Adrenal gland (tissue), 12 donors: Measurements from ENCODE around the gene FNDC11. TPM values are rescaled to one million over a fixed set of nuclear protein-coding genes. Genes with fewer than 3 reads are reported as not detected.

ENCODE experiments used
- DNase-seq, 7 donors: peaks; one replicate each; pipeline ENCODE4 v3.0.0-alpha.2; 2019 to 2020
- H3K27ac ChIP-seq, 5 donors: fragments of 200-600 bp; sonication (generic) in 4 of 5; 1 replicate in 3 of 5; 2 replicates in 2 of 5; pipeline versions ENCODE4 v1.5.1 to v1.8.0; 2016 to 2020; ENCODE audit warnings: mild to moderate bottlenecking in 1 of 5
- H3K27me3 ChIP-seq: fragments of 200-600 bp; 2 replicates; pipeline ENCODE4 v1.8.0; 2021
- H3K36me3 ChIP-seq, 2 donors: fragments of 200-600 bp; replicated peaks in 1 of 2; 1 replicate in 1 of 2; 2 replicates in 1 of 2; pipeline versions ENCODE4 v1.5.1 to v1.8.0; 2018 to 2022
- H3K4me1 ChIP-seq, 2 donors: fragments of 200-600 bp; replicated peaks in 1 of 2; 1 replicate in 1 of 2; 2 replicates in 1 of 2; pipeline versions ENCODE4 v1.5.1 to v1.8.0; 2018 to 2021
- H3K4me3 ChIP-seq, 4 donors: fragments of 200-600 bp; sonication (generic) in 3 of 4; one replicate each; pipeline ENCODE4 v1.5.1; 2016 to 2018
- H3K9me3 ChIP-seq, 3 donors: fragments of 200-600 bp; sonication (generic) in 1 of 3; replicated peaks in 1 of 3; 1 replicate in 2 of 3; 2 replicates in 1 of 3; pipeline versions ENCODE4 v1.5.1 to v1.8.0; 2016 to 2021
- POLR2A ChIP-seq, 2 donors: fragments of 450-650 bp; IDR thresholded peaks; one replicate each; pipeline ENCODE4 v1.6.1; 2017; ENCODE audit warnings: antibody characterized with exemption in 2 of 2, mild to moderate bottlenecking in 2 of 2, moderate library complexity in 1 of 2
- WGBS, 4 donors: extraction: QIAGEN DNeasy Blood & Tissue Kit in 2 of 4; methylation state at CpG; one replicate each; pipeline versions ENCODE4 v1.1.5 to v1.1.7; 2013 to 2017; 5-methylcytosine and 5-hydroxymethylcytosine counted together
- intact Hi-C, 2 donors: fragments of 100-400 bp; cut with DNase I; formaldehyde crosslinking; loops; one replicate each; pipeline versions ENCODE4 v1.14.1 to v1.15.0; 2022 to 2023
- polyA plus RNA-seq, 3 donors: library from polyadenylated mRNA; stranded (reverse); fragments of 200-250 nt in 2 of 3; fragments of 350-450 nt in 1 of 3; fragmentation: Illumina TruSeq in 1 of 3; extraction: RNeasy Lipid Tissue Mini Kit (QIAGEN cat#74804) in 1 of 3; gene quantifications; one replicate each; pipeline ENCODE4 v1.2.3, GENCODE V29; 2013 to 2014
- total RNA-seq, 9 donors: library from RNA; depleted of rRNA in 4 of 9; stranded (reverse); fragments of >200 nt in 4 of 9; fragments of 120-200 nt in 1 of 9; fragmentation: NEBNext Ultra II Directional in 1 of 9; extraction: Animal tissue kit (Norgen Biotek cat#: 25700) in 1 of 9; gene quantifications; one replicate each; pipeline versions ENCODE4 v1.1.0 to v1.2.4, GENCODE V29; 2013 to 2023
- TF ChIP-seq, protein P1 (sequence below), 6 experiments: fragments of 450-650 bp in 4 of 6; fragments of 200-600 bp in 2 of 6; sonication (generic) in 1 of 6; IDR thresholded peaks; 1 replicate in 5 of 6; 2 replicates in 1 of 6; pipeline versions ENCODE4 v1.5.1 to v1.8.0; 2016 to 2021; ENCODE audit warnings: antibody characterized with exemption in 6 of 6, mild to moderate bottlenecking in 2 of 6, moderate library complexity in 1 of 6
- donor health status: healthy with polysubstance abuse.
- donor health status: Bipolar disorder and iron deficiency.
- donor health status: DM: yes; HTN: yes; CAD: no.
- donor health status: DM: no; HTN: no; CAD: no.
- donor health status: DM: no; HTN: no; CAD: no.
- donor health status: DM: yes; HTN: yes; CAD: no.

FNDC11 gene
- total and polyA plus RNA-seq, 12 donors, result 0.20 to 0.83 (median 0.43) TPM; not detected in 4

DNA sequence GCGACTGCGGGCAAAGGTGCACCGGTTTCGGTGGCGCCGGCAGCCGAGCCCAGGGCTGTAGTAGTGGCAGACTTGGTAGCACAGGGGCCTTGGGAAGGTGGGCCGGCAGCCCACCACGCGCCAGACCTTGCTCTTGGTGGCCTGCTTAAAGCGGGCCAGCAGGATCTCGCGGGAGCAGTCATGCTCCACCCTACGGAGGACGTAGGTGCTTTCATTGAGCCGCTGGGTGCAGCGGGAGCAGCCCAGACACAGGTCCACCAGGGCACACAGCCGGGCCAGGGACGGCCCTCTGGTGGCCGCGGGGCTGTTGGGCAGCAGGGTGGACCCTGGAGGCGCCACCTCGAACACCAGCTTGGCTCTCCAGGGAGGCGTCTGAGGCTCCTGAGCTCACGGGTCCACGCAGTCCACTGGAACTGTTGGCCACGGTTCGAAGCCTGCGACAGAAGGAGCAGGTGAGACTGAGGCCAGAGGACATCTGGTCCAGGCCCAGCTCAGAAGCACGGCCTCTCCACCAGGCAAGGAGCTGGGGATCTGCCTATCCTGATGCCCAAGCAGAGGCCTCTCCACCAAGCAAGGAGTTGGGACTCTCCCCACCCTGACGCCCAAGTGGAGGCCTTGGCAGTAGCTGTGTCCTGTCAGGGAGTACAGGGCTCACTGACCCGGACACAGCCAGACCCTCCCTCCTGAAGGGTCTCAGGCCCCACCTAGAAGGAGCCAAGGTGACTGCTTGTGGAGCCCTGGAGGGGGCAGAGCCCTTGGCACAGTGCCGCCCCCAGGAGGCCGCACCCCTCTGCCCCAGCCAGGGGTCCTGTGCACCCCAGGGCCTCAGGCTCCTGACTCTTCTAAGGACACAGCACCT lies 19.1 kb downstream of the FNDC11 start:
- no peaks in the 10 kb centered on the region for H3K27me3 ChIP-seq
- WGBS, 4 donors, result 72 to 100% (median 87%) methylated on average over 8 to 34 of the region's 34 CpGs
- no peaks in the 10 kb centered on the region for H3K9me3 ChIP-seq
- no peaks in the 10 kb centered on the region for H3K36me3 ChIP-seq
- intact Hi-C loops, result no loop called here
- no peak for DNase-seq
- H3K27ac ChIP-seq, result peak overlapping the region in 1 of 5 donors; percentile 85
- TF ChIP-seq, protein P1, sequence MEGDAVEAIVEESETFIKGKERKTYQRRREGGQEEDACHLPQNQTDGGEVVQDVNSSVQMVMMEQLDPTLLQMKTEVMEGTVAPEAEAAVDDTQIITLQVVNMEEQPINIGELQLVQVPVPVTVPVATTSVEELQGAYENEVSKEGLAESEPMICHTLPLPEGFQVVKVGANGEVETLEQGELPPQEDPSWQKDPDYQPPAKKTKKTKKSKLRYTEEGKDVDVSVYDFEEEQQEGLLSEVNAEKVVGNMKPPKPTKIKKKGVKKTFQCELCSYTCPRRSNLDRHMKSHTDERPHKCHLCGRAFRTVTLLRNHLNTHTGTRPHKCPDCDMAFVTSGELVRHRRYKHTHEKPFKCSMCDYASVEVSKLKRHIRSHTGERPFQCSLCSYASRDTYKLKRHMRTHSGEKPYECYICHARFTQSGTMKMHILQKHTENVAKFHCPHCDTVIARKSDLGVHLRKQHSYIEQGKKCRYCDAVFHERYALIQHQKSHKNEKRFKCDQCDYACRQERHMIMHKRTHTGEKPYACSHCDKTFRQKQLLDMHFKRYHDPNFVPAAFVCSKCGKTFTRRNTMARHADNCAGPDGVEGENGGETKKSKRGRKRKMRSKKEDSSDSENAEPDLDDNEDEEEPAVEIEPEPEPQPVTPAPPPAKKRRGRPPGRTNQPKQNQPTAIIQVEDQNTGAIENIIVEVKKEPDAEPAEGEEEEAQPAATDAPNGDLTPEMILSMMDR (IDR thresholded peaks at IDR 0.05), result peak in 1 of 6 experiments; percentile 12
- no peak for TF ChIP-seq POLR2A (IDR thresholded peaks at IDR 0.05)
- peaks cover 5 to 6% of the 10 kb centered on the region in 2 donors for H3K4me1 ChIP-seq
- peak overlapping the region in 3 of 4 donors; percentile 56 to 83 (median 74) for H3K4me3 ChIP-seq

- peak overlapping the region in 3 of 4 donors; percentile 56 to 83 (median 74) for H3K4me3 ChIP-seq
- no peak for DNase-seq
- intact Hi-C loops, result no loop called here
- H3K36me3 ChIP-seq, result no peaks in the 10 kb centered on the region
- peak overlapping the region in 3 of 5 donors; percentile 60 to 85 (median 65) for H3K27ac ChIP-seq
- TF ChIP-seq POLR2A (IDR thresholded peaks at IDR 0.05), result no peak
- TF ChIP-seq, protein P1 (IDR thresholded peaks at IDR 0.05), result no peak
- WGBS, 4 donors, result 0 to 2% (median 1%) methylated on average over 1 to 24 of the region's 24 CpGs
- H3K4me1 ChIP-seq, result peaks cover 5 to 6% of the 10 kb centered on the region in 2 donors
- no peaks in the 10 kb centered on the region for H3K9me3 ChIP-seq
- no peaks in the 10 kb centered on the region for H3K27me3 ChIP-seq
These were observed 19.7 kb downstream of the FNDC11 start for GRCh38 chr20:63573647-63574131.

GRCh38 chr20:63574156-63574828 lies 20.3 kb downstream of the FNDC11 start, which contains the start of gene HELZ2:
TSS of gene HELZ2 (minus strand) at chr20:63574239. CDS start at chr20:63572385, 1,854 bp downstream.
- no peaks in the 10 kb centered on the region for H3K9me3 ChIP-seq
- intact Hi-C loops, result no loop called here
- DNase-seq, result peak; percentile 65 to 87 (median 79)
- H3K27ac ChIP-seq, result peak within 1 kb of the TSS in 3 of 5 donors; percentile 60 to 85 (median 65)
- H3K36me3 ChIP-seq, result no peaks in the 10 kb centered on the region
- H3K4me1 ChIP-seq, result peaks cover 5 to 6% of the 10 kb centered on the region in 2 donors
- TF ChIP-seq POLR2A (IDR thresholded peaks at IDR 0.05), result peak in 1 of 2 donors; percentile 17
- TF ChIP-seq, protein P1 (IDR thresholded peaks at IDR 0.05), result no peak
- peak within 1 kb of the TSS in 3 of 4 donors; percentile 56 to 83 (median 74) for H3K4me3 ChIP-seq
- H3K27me3 ChIP-seq, result no peaks in the 10 kb centered on the region
- WGBS, 4 donors, result 8 to 60% (median 10%) methylated on average over 1 to 40 of the region's 40 CpGs
